Measurements from ENCODE around the gene AK4. TPM values are rescaled to one million over a fixed set of nuclear protein-coding genes. Genes with fewer than 3 reads are reported as not detected.
A peak's percentile ranks its signal among the peaks of the same experiment; 100 is the strongest.
"Not testable (repeated sequence)": the region's sequence is repeated elsewhere in the genome, so short reads cannot be mapped to it uniquely, and the experiment has no call there.

AK4 gene
- total RNA-seq (10 to 100 TPM; 58.4 to 60.2 TPM), polyA plus RNA-seq (100 to 1,000 TPM in 1 of 2 donors, 10 to 100 TPM in 1; 52.3 to 106 TPM)

DNA sequence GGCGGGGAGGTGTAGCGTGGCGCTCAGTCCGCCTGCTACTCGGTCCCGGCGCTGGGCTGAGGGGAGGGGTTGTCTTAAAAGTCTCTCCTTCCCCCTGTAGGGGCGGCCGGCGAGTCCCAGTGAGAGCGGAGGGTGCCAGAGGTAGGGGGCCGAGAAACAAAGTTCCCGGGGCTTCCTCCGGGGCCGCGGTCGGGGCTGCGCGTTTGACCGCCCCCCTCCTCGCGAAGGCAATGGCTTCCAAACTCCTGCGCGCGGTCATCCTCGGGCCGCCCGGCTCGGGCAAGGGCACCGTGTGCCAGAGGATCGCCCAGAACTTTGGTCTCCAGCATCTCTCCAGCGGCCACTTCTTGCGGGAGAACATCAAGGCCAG lies at the start of gene AK4:
TSS of gene AK4 (plus strand) at position 26 of the 370 bp plus-strand sequence. CDS start at position 231, 205 bp downstream.
- Histone ChIP-seq H3K9ac (ENCODE audit: low read depth in 1 of 2, low read length in 2 of 2) (peak within 1 kb of the TSS; percentile 20 to 68), H3K4me1 (ENCODE audit: control insufficient read depth in 4 of 4, insufficient read depth in 4 of 4, low read length in 3 of 4) (peaks cover 2 to 54% (median 26%) of the 10 kb centered on the region in 4 donors), H3K4me3 (ENCODE audit: low read depth in 1 of 3, low read length in 3 of 3) (peak within 1 kb of the TSS; percentile 52 to 93 (median 81)), H3K27ac (ENCODE audit: low read depth in 1 of 2, low read length in 2 of 2) (peak within 1 kb of the TSS; percentile 75 to 81)
- H3K36me3 ChIP-seq (ENCODE audit: control insufficient read depth in 4 of 4, insufficient read depth in 3 of 4, low read depth in 1 of 4, low read length in 3 of 4); H3K9me3 ChIP-seq (ENCODE audit: control insufficient read depth in 4 of 4, low read length in 3 of 4); H3K27me3 ChIP-seq (ENCODE audit: control insufficient read depth in 4 of 4, insufficient read depth in 4 of 4, low read length in 3 of 4); DNase-seq (ENCODE audit: low spot score): not testable (repeated sequence)
- under 1% methylated on average over 23 of the region's 33 CpGs for WGBS

DNA sequence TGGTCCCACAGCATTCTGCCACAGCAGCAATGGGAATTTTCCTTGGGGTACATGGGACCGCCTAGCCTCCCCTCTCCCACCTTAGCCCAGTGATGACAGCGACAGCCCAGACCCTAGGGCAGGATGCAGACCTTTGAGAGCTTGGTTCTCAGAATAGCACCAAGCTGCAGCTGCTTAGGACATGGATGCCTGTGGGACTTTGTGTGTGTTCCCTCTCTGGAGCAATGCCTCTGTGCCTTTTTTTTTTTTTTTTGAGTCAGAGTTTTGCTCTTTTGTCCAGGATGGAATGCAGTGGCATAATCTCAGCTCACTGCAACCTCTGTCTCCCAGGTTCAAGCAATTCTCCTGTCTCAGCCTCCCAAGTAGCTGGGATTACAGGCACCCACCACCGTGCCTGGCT lies 44.2 kb upstream of the AK4 start:
- H3K4me3 ChIP-seq (ENCODE audit: low read depth in 1 of 3, low read length in 3 of 3): no peak overlapping the region
- DNase-seq (ENCODE audit: low spot score): no peak
- no peaks in the 10 kb centered on the region for H3K36me3 ChIP-seq (ENCODE audit: control insufficient read depth in 4 of 4, insufficient read depth in 3 of 4, low read depth in 1 of 4, low read length in 3 of 4)
- TF ChIP-seq RAD21 (IDR thresholded peaks at IDR 0.05) (no peak), JUND (IDR thresholded peaks at IDR 0.05) (no peak), NR2F2 (IDR thresholded peaks at IDR 0.05) (no peak), TAF1 (conservative IDR thresholded peaks at IDR 0.05) (no peak), FOXA1 (IDR thresholded peaks at IDR 0.05) (no peak), RXRA (IDR thresholded peaks at IDR 0.05) (no peak), YY1 (IDR thresholded peaks at IDR 0.05) (no peak), EGR1 (IDR thresholded peaks at IDR 0.05; ENCODE audit: low read depth in 2 of 2) (no peak), HNF4A (conservative IDR thresholded peaks at IDR 0.05) (no peak), FOXA2 (IDR thresholded peaks at IDR 0.05) (no peak), HNF4G (IDR thresholded peaks at IDR 0.05) (no peak), SP1 (IDR thresholded peaks at IDR 0.05) (no peak), GABPA (IDR thresholded peaks at IDR 0.05 in 1 of 2, conservative IDR thresholded peaks at IDR 0.05 in 1 of 2) (no peak)
- TF ChIP-seq, protein P1, sequence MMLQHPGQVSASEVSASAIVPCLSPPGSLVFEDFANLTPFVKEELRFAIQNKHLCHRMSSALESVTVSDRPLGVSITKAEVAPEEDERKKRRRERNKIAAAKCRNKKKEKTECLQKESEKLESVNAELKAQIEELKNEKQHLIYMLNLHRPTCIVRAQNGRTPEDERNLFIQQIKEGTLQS (IDR thresholded peaks at IDR 0.05): no peak
- TF ChIP-seq, protein P2, sequence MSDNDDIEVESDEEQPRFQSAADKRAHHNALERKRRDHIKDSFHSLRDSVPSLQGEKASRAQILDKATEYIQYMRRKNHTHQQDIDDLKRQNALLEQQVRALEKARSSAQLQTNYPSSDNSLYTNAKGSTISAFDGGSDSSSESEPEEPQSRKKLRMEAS (IDR thresholded peaks at IDR 0.05): no peak
- TF ChIP-seq, protein P3, sequence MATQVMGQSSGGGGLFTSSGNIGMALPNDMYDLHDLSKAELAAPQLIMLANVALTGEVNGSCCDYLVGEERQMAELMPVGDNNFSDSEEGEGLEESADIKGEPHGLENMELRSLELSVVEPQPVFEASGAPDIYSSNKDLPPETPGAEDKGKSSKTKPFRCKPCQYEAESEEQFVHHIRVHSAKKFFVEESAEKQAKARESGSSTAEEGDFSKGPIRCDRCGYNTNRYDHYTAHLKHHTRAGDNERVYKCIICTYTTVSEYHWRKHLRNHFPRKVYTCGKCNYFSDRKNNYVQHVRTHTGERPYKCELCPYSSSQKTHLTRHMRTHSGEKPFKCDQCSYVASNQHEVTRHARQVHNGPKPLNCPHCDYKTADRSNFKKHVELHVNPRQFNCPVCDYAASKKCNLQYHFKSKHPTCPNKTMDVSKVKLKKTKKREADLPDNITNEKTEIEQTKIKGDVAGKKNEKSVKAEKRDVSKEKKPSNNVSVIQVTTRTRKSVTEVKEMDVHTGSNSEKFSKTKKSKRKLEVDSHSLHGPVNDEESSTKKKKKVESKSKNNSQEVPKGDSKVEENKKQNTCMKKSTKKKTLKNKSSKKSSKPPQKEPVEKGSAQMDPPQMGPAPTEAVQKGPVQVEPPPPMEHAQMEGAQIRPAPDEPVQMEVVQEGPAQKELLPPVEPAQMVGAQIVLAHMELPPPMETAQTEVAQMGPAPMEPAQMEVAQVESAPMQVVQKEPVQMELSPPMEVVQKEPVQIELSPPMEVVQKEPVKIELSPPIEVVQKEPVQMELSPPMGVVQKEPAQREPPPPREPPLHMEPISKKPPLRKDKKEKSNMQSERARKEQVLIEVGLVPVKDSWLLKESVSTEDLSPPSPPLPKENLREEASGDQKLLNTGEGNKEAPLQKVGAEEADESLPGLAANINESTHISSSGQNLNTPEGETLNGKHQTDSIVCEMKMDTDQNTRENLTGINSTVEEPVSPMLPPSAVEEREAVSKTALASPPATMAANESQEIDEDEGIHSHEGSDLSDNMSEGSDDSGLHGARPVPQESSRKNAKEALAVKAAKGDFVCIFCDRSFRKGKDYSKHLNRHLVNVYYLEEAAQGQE (IDR thresholded peaks at IDR 0.05): no peak
- TF ChIP-seq, protein P4, sequence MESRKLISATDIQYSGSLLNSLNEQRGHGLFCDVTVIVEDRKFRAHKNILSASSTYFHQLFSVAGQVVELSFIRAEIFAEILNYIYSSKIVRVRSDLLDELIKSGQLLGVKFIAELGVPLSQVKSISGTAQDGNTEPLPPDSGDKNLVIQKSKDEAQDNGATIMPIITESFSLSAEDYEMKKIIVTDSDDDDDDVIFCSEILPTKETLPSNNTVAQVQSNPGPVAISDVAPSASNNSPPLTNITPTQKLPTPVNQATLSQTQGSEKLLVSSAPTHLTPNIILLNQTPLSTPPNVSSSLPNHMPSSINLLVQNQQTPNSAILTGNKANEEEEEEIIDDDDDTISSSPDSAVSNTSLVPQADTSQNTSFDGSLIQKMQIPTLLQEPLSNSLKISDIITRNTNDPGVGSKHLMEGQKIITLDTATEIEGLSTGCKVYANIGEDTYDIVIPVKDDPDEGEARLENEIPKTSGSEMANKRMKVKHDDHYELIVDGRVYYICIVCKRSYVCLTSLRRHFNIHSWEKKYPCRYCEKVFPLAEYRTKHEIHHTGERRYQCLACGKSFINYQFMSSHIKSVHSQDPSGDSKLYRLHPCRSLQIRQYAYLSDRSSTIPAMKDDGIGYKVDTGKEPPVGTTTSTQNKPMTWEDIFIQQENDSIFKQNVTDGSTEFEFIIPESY (IDR thresholded peaks at IDR 0.05): no peak
- TF ChIP-seq, protein P5, sequence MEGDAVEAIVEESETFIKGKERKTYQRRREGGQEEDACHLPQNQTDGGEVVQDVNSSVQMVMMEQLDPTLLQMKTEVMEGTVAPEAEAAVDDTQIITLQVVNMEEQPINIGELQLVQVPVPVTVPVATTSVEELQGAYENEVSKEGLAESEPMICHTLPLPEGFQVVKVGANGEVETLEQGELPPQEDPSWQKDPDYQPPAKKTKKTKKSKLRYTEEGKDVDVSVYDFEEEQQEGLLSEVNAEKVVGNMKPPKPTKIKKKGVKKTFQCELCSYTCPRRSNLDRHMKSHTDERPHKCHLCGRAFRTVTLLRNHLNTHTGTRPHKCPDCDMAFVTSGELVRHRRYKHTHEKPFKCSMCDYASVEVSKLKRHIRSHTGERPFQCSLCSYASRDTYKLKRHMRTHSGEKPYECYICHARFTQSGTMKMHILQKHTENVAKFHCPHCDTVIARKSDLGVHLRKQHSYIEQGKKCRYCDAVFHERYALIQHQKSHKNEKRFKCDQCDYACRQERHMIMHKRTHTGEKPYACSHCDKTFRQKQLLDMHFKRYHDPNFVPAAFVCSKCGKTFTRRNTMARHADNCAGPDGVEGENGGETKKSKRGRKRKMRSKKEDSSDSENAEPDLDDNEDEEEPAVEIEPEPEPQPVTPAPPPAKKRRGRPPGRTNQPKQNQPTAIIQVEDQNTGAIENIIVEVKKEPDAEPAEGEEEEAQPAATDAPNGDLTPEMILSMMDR (IDR thresholded peaks at IDR 0.05; ENCODE audit: low read depth, low read length, missing input control): no peak
- 95% methylated on average over 3 of the region's 3 CpGs for WGBS
- H3K4me1 ChIP-seq (ENCODE audit: control insufficient read depth in 4 of 4, insufficient read depth in 4 of 4, low read length in 3 of 4): peaks cover 0 to 6% (median 3%) of the 10 kb centered on the region in 4 donors
- no peak overlapping the region for H3K9ac ChIP-seq (ENCODE audit: low read depth in 1 of 2, low read length in 2 of 2)
- no peaks in the 10 kb centered on the region for H3K27me3 ChIP-seq (ENCODE audit: control insufficient read depth in 4 of 4, insufficient read depth in 4 of 4, low read length in 3 of 4)
- H3K27ac ChIP-seq (ENCODE audit: low read depth in 1 of 2, low read length in 2 of 2): no peak overlapping the region
- H3K9me3 ChIP-seq (ENCODE audit: control insufficient read depth in 4 of 4, low read length in 3 of 4): peaks cover 0 to 3% (median 1%) of the 10 kb centered on the region in 4 donors
